ENCODE results near the gene WDR1.

Gene WDR1

GRCh38 chr4:10111067-10111801 is 5.4 kb downstream of the WDR1 start:
- Histone ChIP-seq H3K27me3 (ENCODE audit: insufficient read depth, low read length) (no peaks in the 10 kb centered on the region), H3K4me1 (ENCODE audit: insufficient read depth, low read length, severe bottlenecking) (peaks cover 9% of the 10 kb centered on the region), H2AFZ (ENCODE audit: low read length) (no peak overlapping the region), H3K9me3 (ENCODE audit: low read length) (no peaks in the 10 kb centered on the region), H3K4me3 (ENCODE audit: low read depth, low read length, poor library complexity, severe bottlenecking) (no peak overlapping the region), H3K4me2 (ENCODE audit: low read length) (no peak overlapping the region), H3F3A (ENCODE audit: insufficient read depth, low read length) (no peaks in the 10 kb centered on the region), H3K9me2 (ENCODE audit: low read depth, low read length) (no peaks in the 10 kb centered on the region), H4K20me1 (ENCODE audit: insufficient read depth, low read length) (no peaks in the 10 kb centered on the region), H3K79me2 (ENCODE audit: insufficient read depth, low read length) (peaks cover 6% of the 10 kb centered on the region; the same call in 1 of the 2 replicates), H3K36me3 (ENCODE audit: insufficient read depth, low read length) (peaks cover 55% of the 10 kb centered on the region), H3K27ac (ENCODE audit: low read depth, low read length, poor library complexity, severe bottlenecking) (no peak overlapping the region), H3K9ac (ENCODE audit: low read length) (no peak overlapping the region)
- no peak for TF ChIP-seq CTCF (IDR thresholded peaks at IDR 0.05; ENCODE audit: low read length)
- no peak for TF ChIP-seq EZH2 (IDR thresholded peaks at IDR 0.05; ENCODE audit: borderline replicate concordance, low read length)

- H3K27me3 ChIP-seq (ENCODE audit: insufficient read depth, low read length), result no peaks in the 10 kb centered on the region
- no peak overlapping the region for H3K9ac ChIP-seq (ENCODE audit: low read length)
- H3K4me2 ChIP-seq (ENCODE audit: low read length), result no peak overlapping the region
- H3K9me2 ChIP-seq (ENCODE audit: low read depth, low read length), result no peaks in the 10 kb centered on the region
- no peaks in the 10 kb centered on the region for H3K9me3 ChIP-seq (ENCODE audit: low read length)
- no peak for TF ChIP-seq EZH2 (IDR thresholded peaks at IDR 0.05; ENCODE audit: borderline replicate concordance, low read length)
- TF ChIP-seq CTCF (IDR thresholded peaks at IDR 0.05; ENCODE audit: low read length), result no peak
- H4K20me1 ChIP-seq (ENCODE audit: insufficient read depth, low read length), result no peaks in the 10 kb centered on the region
- no peak overlapping the region for H2AFZ ChIP-seq (ENCODE audit: low read length)
- peaks cover 56% of the 10 kb centered on the region for H3K36me3 ChIP-seq (ENCODE audit: insufficient read depth, low read length)
- no peak overlapping the region for H3K27ac ChIP-seq (ENCODE audit: low read depth, low read length, poor library complexity, severe bottlenecking)
- H3K4me3 ChIP-seq (ENCODE audit: low read depth, low read length, poor library complexity, severe bottlenecking), result no peak overlapping the region
- peaks cover 2% of the 10 kb centered on the region for H3K4me1 ChIP-seq (ENCODE audit: insufficient read depth, low read length, severe bottlenecking)
- peaks cover 16% of the 10 kb centered on the region for H3K79me2 ChIP-seq (ENCODE audit: insufficient read depth, low read length)
- no peaks in the 10 kb centered on the region for H3F3A ChIP-seq (ENCODE audit: insufficient read depth, low read length)
These were observed 6.5 kb downstream of the WDR1 start for GRCh38 chr4:10109995-10110670.

DNA sequence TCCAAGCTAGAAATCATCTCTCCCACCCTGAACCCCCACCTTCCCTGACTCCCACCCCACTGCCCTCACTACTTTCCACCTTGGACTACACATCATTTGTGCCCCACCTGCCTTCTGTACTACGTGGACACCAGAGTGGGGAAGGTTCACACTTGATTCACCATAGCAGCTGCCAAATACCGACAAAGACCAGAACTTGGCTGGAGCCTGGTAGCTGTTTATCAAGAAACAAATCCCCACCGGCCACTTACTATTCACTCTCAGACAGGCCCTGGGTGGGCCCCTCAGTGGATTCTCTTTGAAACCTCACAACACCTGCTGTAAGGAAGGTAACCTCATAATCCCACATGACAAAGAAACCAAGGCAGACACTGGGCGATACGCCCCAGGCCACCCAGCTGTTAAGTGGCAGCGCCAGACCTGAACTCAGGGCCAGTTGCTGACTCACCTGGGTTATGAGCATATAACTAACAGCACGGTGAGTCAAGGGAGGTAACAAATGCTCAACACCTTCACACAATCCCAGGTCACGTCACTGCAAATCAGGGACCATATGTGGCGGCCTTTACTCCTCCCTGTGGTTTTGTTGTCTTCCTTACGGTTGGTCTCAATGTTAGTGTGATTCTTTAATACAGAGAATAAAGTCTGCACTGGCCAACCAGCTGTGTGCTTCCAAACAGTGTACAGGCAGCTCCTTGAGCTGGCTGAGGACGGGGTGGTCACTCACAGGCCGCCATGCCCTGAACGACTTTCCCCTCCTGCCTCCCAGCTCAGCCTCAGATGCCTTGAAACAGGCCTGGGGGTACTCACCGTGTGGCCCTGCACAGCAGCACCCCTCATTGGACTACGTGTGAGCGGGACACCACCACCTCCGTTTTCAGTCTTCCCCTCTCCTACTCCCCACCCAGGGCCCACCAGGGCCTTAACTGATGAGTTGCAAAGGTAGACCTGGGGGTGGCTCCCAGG is 7.5 kb downstream of the WDR1 start:
- peaks cover 50% of the 10 kb centered on the region for H3K36me3 ChIP-seq (ENCODE audit: insufficient read depth, low read length)
- H3K9me3 ChIP-seq (ENCODE audit: low read length), result no peaks in the 10 kb centered on the region
- H3K79me2 ChIP-seq (ENCODE audit: insufficient read depth, low read length), result peaks cover 21% of the 10 kb centered on the region
- H3K4me3 ChIP-seq (ENCODE audit: low read depth, low read length, poor library complexity, severe bottlenecking), result no peak overlapping the region
- no peaks in the 10 kb centered on the region for H4K20me1 ChIP-seq (ENCODE audit: insufficient read depth, low read length)
- H3K27ac ChIP-seq (ENCODE audit: low read depth, low read length, poor library complexity, severe bottlenecking), result no peak overlapping the region
- H3F3A ChIP-seq (ENCODE audit: insufficient read depth, low read length), result no peaks in the 10 kb centered on the region
- H3K9me2 ChIP-seq (ENCODE audit: low read depth, low read length), result no peaks in the 10 kb centered on the region
- H3K9ac ChIP-seq (ENCODE audit: low read length), result no peak overlapping the region
- H2AFZ ChIP-seq (ENCODE audit: low read length), result no peak overlapping the region
- no peaks in the 10 kb centered on the region for H3K4me1 ChIP-seq (ENCODE audit: insufficient read depth, low read length, severe bottlenecking)
- H3K27me3 ChIP-seq (ENCODE audit: insufficient read depth, low read length), result no peaks in the 10 kb centered on the region
- H3K4me2 ChIP-seq (ENCODE audit: low read length), result no peak overlapping the region; the same call in 1 of the 2 replicates
- TF ChIP-seq EZH2 (IDR thresholded peaks at IDR 0.05; ENCODE audit: borderline replicate concordance, low read length) (no peak), CTCF (IDR thresholded peaks at IDR 0.05; ENCODE audit: low read length) (no peak)

All from OCI-LY1 (cell line).